GM21723 (cell line): ENCODE results near the gene ENPP3.
"Not testable (repeated sequence)": the region's sequence is repeated elsewhere in the genome, so short reads cannot be mapped to it uniquely, and the experiment has no call there.

Experiments
- ATAC-seq: cut with Tn5 transposase; IDR thresholded peaks from one replicate; pipeline ENCODE4 v1.9.1; 2021; ENCODE audit warnings: mild to moderate bottlenecking, moderate library complexity; ENCODE audit not compliant: unreplicated experiment

The ENPP3 gene

DNA sequence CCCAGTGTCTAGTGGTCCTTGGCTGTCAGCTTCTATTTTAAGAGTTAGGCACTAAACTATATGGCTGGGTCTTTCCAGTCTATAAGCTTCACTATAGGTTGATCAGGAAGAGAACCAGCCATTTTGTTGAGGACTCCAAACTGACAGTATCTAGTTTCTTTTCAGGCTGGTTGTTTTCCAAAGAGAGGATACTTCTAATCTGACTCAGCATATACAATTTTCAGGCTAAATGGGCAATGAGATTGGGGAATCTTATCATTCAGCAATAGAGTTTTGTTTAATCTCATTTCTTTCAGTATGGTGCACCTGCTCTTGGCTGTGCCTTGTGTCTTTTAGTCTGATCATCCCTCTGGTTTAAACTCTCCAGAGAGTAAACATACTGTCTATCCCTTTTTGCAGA, 94.1 kb downstream of the ENPP3 start:
- no peak for ATAC-seq

DNA sequence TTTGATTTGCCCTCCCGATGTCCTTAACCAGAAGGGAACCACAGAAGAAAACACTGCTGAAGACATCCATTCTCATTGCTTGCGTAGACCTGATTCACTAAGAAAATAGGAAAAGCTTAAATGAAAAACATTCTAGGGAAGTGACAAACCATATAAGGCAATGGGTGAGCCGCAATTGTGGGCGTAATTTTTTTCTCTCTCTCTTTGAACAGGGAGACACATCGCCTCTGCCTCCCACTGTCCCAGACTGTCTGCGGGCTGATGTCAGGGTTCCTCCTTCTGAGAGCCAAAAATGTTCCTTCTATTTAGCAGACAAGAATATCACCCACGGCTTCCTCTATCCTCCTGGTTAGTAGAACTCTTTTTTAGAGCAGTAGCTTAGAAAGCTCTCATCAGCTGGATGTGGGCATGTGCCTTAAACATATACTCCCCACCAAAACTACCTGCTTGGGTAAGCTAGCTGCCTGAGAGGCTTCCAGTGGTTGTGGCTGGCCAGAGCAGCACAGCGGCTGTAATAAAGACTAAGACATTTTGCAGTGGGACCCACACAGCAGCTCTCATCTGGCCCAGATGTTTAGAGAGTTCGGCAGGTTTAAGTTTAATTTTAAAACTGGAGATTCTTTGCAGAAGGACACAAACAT, 96.4 kb downstream of the ENPP3 start:
- no peak for ATAC-seq

DNA sequence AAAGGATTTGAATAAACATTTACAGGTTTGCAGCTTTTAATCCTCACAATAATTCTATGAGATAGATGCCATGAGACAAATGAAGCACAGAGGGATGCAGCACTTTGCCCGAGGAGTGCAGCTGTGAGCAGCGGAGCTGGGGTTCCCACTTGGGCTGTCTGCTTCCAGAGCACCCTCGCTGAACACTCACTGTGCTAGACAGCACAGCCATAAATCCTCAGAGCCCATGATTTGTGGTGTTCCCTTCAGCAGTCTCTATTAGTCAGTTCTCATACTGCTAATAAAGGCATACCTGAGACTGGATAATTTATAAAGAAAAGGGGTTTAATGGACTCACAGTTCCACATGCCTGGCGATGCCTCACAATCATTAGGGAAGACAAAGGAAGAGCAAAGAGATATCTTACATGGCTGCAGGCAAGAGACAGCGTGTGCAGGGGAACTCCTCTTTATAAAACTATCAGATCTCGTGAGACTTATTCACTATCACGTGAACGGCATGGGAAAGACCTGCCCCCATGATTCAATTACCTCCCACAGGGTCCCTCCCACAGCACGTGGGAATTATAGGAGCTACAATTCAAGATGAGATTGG, 99.0 kb downstream of the ENPP3 start:
- no peak for ATAC-seq

DNA sequence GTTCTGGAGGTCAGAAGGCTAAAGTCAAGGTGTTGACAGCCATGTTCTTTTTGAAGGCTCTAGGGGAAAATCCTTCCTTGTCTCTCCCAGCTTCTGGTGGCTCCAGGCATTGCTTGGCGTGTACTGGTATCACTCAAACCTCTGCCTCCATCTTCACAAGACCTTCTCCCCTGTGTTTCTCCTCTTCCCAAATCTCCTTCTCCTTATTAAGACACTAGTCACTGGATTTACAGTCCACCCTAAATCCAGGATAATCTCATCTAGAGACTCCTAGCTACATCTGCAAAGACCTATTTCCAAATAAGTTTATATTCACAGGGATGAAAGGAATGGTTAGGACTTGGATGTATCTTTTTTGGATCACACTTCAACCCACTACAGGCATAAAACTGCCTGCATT, 99.7 kb downstream of the ENPP3 start:
- no peak for ATAC-seq

- ATAC-seq = no peak
Observed at GRCh38 chr6:131739136-131739535, 102.0 kb downstream of the ENPP3 start.

DNA sequence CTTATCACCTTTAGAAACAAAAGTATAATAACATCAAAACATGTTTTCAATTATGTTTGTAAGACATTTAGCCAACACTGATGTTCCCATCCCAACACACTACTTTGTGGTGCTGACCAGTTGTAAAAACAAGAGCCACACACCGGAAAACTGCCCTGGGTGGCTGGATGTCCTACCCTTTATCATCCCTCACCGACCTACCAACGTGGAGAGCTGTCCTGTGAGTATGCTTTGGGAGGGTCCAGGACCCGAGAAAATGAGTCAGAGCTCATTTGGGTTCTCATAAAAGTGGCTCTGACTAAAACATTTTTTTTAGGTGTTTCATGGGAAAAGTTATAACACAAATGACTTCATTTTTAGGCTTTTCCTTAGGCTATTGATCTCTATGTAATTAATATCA, 103.1 kb downstream of the ENPP3 start:
- ATAC-seq = no peak

DNA sequence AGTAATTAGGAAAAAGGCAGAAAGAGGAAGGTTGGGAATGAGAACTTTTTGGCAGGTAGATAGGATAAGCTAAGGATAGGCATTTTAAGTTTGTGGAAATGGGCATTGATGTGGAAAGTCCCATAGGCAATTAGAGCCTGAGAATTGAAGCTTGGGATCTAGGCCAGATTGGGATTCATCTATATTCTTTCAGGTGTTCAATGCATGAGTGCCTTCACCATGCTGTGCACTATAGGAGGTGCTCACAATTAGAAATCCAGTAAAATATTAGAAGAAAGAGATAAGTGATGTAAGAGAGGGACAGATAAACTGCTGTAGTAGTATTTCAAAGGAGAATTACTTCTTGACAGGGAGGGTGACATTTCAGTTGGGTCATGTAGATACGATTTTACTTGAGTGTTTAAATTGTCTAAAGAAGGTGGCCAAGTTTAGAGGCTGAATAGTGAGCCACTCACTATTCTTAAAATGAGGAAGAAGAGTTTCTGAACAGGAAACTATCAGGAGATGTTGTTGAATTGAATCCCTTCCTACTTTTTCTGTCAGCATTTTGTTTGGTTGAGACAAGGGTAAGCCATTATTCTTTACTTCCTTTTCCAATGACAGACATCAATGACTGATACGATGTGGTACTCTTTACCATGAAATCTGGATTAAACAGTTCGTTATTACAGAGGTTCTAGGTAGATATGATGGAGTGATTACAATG, 104.7 kb downstream of the ENPP3 start:
- no peak for ATAC-seq

DNA sequence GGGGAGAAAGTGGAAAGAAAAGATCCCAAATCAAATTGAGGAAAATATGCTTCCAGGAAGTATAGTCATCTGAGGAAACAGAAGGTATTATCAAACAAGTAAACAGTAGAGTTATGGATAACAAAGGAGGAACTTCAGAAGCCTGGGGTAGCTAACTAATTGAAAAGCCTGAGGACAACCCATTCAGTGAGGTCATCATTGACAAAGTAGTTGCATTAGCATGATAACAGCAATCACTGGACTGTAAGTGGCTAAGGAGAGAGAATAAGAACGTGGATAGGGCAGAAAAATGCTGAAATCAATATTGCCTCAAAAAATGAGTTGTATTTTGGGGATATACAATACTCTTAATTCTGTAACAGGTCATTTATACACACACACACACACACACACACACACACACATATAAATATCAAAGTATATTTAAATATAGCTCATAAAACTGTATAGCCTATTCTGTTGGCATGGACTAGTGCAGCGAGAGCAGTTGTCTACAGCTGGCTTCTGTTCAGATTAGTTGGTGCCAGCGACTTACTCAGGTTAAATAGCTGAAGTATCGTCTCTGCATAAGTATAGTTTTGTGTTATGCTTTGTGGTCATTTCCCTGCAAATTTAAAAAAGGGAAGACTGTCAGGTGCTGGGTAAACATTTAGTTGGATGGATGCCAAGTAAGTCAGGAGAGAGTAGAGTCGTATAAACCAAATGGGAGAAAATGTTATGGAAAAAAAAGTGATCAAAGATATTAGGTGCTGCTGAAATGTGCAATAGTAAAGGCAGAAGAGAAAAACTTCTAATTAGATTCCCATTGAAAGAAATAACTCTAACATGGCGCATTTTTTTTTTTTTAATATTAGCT, 107.6 kb downstream of the ENPP3 start:
- ATAC-seq = no peak

GRCh38 chr6:131745476-131745875, 108.4 kb downstream of the ENPP3 start:
- ATAC-seq = no peak

DNA sequence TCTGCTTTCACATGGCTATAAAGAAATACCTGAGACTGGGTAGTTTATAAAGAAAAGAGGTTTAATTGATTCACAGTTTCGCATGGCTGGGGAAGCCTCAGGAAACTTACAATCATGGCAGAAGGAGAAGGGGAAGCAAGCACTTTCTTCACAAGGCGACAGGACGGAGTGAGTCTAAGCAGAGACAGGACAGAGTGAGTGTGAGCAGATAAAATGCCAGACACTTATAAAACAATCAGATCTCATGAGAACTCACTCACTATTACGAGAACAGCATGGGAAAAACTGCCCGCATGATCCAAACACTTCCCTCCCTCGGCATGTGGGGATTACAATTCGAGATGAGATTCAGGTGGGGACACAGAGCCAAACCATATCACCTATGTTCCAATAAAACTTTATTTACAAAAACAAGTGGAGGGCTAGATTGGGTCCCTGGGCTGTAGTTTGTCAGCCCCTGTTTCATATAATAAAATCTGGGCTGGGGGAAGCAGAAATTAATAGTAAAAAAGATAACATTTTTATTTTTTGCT, 110.8 kb downstream of the ENPP3 start:
- no peak for ATAC-seq

- ATAC-seq = no peak
Observed at GRCh38 chr6:131749023-131749422, 111.9 kb downstream of the ENPP3 start.

- ATAC-seq = not testable (repeated sequence)
Observed at GRCh38 chr6:131751012-131751715, 114.1 kb downstream of the ENPP3 start.

DNA sequence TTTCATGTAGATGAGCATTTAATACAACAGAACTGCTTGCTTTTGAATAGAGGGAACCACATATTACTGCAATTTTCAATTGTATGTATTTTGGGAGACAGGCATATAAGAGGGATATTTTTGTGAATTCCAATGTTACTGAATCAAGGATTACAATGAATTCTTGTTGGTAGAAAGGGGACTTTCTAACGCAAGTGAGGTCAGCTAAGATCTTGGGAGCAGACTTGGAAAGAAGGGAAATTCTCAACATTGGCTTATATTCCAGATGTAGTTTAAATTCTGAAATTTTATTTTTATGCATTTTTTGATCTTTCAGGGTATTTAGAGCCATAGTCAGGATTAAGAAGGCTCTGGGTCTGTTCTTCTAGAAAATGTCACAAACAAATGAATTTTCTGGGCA, 117.0 kb downstream of the ENPP3 start:
- ATAC-seq = no peak

- no peak for ATAC-seq
Observed at GRCh38 chr6:131754715-131755567, 117.8 kb downstream of the ENPP3 start.

GRCh38 chr6:131755597-131755996, 118.5 kb downstream of the ENPP3 start:
- no peak for ATAC-seq

DNA sequence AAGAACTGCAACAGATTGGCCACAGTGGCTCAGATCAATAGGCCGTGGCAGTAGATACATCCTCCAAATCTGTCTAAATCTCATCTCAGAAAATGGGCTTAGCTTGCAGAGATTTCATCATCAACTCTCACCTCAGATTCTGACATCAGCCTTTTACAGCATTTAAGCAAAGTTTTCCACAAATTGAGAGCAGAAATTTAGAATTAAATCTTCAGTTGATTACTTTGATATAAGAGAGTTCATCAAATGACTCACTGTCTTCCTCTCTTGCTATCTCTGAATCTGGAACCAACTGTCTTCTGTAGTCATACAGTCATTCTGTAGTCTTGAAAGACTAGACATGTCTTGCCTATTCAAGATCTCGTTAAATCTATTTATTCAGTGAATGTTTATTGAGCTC, 118.9 kb downstream of the ENPP3 start:
- no peak for ATAC-seq

DNA sequence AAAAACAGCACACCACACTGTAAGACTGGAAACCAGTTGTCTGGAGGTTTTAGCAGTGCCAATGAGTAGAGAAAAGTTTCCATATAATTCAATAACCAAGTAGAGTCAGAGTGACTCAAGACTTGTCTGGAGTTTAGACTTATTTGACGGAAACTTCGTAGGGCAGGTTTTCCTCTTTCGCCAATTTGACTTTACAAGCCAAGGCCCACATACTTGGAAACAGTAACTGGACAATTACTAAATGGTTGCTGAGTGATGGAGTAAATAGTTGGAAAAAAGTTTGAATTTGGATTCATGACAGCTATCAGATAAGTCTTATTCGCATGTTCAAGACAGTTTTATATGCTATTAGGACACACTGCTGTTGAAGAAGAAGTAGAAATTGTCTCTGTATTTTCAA, 121.8 kb downstream of the ENPP3 start:
- no peak for ATAC-seq

- no peak for ATAC-seq
Observed at GRCh38 chr6:131761060-131761761, 124.1 kb downstream of the ENPP3 start.

DNA sequence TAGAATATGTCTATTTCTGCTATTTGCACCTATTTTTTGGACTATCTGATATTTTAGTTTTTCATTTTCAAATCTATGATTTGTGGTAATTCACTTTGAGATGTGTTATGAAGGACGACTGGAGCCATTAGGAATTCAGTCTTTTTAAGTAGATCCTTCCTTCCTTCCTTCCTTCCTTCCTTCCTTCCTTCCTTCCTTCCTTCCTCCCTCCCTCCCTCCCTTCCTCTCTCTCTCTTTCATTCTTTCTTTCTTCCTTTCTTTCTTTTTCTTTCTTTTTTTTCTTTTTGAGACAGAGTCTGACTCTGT, 124.6 kb downstream of the ENPP3 start:
- no peak for ATAC-seq
